PC-3 (cell line): ENCODE data around the gene PRICKLE3. TPM values are rescaled to one million over a fixed set of nuclear protein-coding genes. Genes with fewer than 3 reads are reported as not detected.
"Not testable (repeated sequence)": the region's sequence is repeated elsewhere in the genome, so short reads cannot be mapped to it uniquely, and the experiment has no call there.

ENCODE experiments used
- ATAC-seq: fragments of 200-7000 bp; cut with Tn5 transposase; 2 replicates; pipeline ENCODE4 v1.9.1; 2020; ENCODE audit warnings: mild to moderate bottlenecking, moderate library complexity
- BruUV-seq: library from RNA; stranded (reverse); fragments of 400-500 nt; replicated peaks from 2 replicates; lab custom pipeline; 2021; lab: Mats Ljungman, UMichigan
- CTCF ChIA-PET: fragments of 300-600 bp; sonication (Branson Sonifier 250); formaldehyde crosslinking; loops from one replicate; lab custom pipeline; 2022; ENCODE audit warnings: antibody characterized with exemption; lab: Charles Lee
- POLR2A ChIA-PET: fragments of 300-600 bp; sonication (Branson Sonifier 250); formaldehyde crosslinking; loops from one replicate; lab custom pipeline; 2022; ENCODE audit warnings: antibody characterized with exemption; ENCODE audit not compliant: unreplicated experiment; lab: Charles Lee
- DNase-seq: peaks from one replicate; pipeline ENCODE4 v3.0.0-alpha.2; 2015
- H2AFZ ChIP-seq: fragments of 300-600 bp; sonication (generic); 2 replicates; pipeline ENCODE4 v1.6.0; 2016; ENCODE audit warnings: antibody characterized with exemption, low read length
- H3F3A ChIP-seq: fragments of 300-600 bp; sonication (generic); one replicate; pipeline ENCODE4 v1.6.0; 2017; ENCODE audit warnings: antibody characterized with exemption, low read length, control low read depth, mild to moderate bottlenecking; ENCODE audit not compliant: unreplicated experiment
- H3K27ac ChIP-seq: fragments of 300-600 bp; sonication (generic); 2 replicates; pipeline ENCODE4 v1.5.1; 2016; ENCODE audit warnings: mild to moderate bottlenecking, low read length
- H3K27me3 ChIP-seq: fragments of 300-600 bp; sonication (generic); 2 replicates; pipeline ENCODE4 v1.6.1; 2016; ENCODE audit warnings: low read length, mixed read lengths
- H3K36me3 ChIP-seq: fragments of 300-600 bp; sonication (generic); 2 replicates; pipeline ENCODE4 v1.6.1; 2016; ENCODE audit warnings: low read depth, mixed run types, low read length, mixed read lengths
- H3K4me1 ChIP-seq: fragments of 300-600 bp; sonication (generic); 2 replicates; pipeline ENCODE4 v1.5.1; 2016; ENCODE audit warnings: low read length; ENCODE audit not compliant: insufficient read depth
- H3K4me2 ChIP-seq: fragments of 300-600 bp; sonication (generic); 2 replicates; pipeline ENCODE4 v1.6.0; 2016; ENCODE audit warnings: low read length
- H3K4me3 ChIP-seq: fragments of 300-600 bp; sonication (generic); 2 replicates; pipeline ENCODE4 v1.5.1; 2016; ENCODE audit warnings: mild to moderate bottlenecking, low read length, mixed read lengths
- H3K79me2 ChIP-seq: fragments of 300-600 bp; sonication (generic); 2 replicates; pipeline ENCODE4 v1.6.1; 2017; ENCODE audit warnings: low read length, mixed read lengths
- H3K9ac ChIP-seq: fragments of 300-600 bp; sonication (generic); 2 replicates; pipeline ENCODE4 v1.6.0; 2016; ENCODE audit warnings: mild to moderate bottlenecking, low read length
- H3K9me2 ChIP-seq: fragments of 300-600 bp; sonication (generic); replicated peaks from 2 replicates; pipeline ENCODE4 v1.6.1; 2016; ENCODE audit warnings: mixed run types, low read length, mixed read lengths
- H3K9me3 ChIP-seq: fragments of 300-600 bp; sonication (generic); 2 replicates; pipeline ENCODE4 v1.6.1; 2016; ENCODE audit warnings: low read length, mixed read lengths
- H4K20me1 ChIP-seq: fragments of 300-600 bp; sonication (generic); 2 replicates; pipeline ENCODE4 v1.6.1; 2016; ENCODE audit warnings: low read length, mixed read lengths
- EZH2 ChIP-seq: fragments of 300-600 bp; sonication (generic); IDR thresholded peaks from one replicate; pipeline ENCODE4 v1.6.1; 2017; ENCODE audit warnings: antibody characterized with exemption, mild to moderate bottlenecking, low read length; ENCODE audit not compliant: unreplicated experiment
- EZH2phosphoT487 ChIP-seq: fragments of 300-600 bp; sonication (generic); IDR thresholded peaks from 2 replicates; pipeline ENCODE4 v1.6.1; 2018; ENCODE audit warnings: mild to moderate bottlenecking, antibody characterized with exemption, low read length, borderline replicate concordance
- intact Hi-C: fragments of 100-400 bp; cut with micrococcal nuclease; formaldehyde crosslinking; loops from 2 replicates; pipeline ENCODE4 v1.9.0; 2023
- total RNA-seq: library from RNA; depleted of rRNA; stranded (reverse); fragments of >200 nt; gene quantifications from 2 replicates; pipeline ENCODE4 v1.2.3, GENCODE V29; 2014
- TF ChIP-seq, protein P1 (sequence below): fragments of 300-600 bp; sonication (generic); conservative IDR thresholded peaks from 2 replicates; pipeline ENCODE4 v1.5.1; 2017; ENCODE audit warnings: antibody characterized with exemption, low read depth, mild to moderate bottlenecking, low read length

Gene PRICKLE3
- total RNA-seq, 1 experiment from 2014 or later = 16.5 TPM

GRCh38 chrX:49153467-49153866 is 32.7 kb downstream of the PRICKLE3 start:
- intact Hi-C loops = no loop called here
- H3K4me3 ChIP-seq = no peak overlapping the region
- POLR2A ChIA-PET = no interaction called here
- DNase-seq (no peak), ATAC-seq (no peak)
- no peaks in the 10 kb centered on the region for H3K36me3 ChIP-seq
- H3K9me2 ChIP-seq = no peaks in the 10 kb centered on the region
- no peaks in the 10 kb centered on the region for H3K9me3 ChIP-seq
- H3K79me2 ChIP-seq = no peaks in the 10 kb centered on the region
- BruUV-seq = no TSS peak
- H3K9ac ChIP-seq = no peak overlapping the region
- no peak overlapping the region for H3K4me2 ChIP-seq
- no peak overlapping the region for H3K27ac ChIP-seq
- H3F3A ChIP-seq = no peaks in the 10 kb centered on the region
- CTCF ChIA-PET = no interaction called here
- TF ChIP-seq EZH2phosphoT487 (no peak), EZH2 (no peak)
- TF ChIP-seq, protein P1, sequence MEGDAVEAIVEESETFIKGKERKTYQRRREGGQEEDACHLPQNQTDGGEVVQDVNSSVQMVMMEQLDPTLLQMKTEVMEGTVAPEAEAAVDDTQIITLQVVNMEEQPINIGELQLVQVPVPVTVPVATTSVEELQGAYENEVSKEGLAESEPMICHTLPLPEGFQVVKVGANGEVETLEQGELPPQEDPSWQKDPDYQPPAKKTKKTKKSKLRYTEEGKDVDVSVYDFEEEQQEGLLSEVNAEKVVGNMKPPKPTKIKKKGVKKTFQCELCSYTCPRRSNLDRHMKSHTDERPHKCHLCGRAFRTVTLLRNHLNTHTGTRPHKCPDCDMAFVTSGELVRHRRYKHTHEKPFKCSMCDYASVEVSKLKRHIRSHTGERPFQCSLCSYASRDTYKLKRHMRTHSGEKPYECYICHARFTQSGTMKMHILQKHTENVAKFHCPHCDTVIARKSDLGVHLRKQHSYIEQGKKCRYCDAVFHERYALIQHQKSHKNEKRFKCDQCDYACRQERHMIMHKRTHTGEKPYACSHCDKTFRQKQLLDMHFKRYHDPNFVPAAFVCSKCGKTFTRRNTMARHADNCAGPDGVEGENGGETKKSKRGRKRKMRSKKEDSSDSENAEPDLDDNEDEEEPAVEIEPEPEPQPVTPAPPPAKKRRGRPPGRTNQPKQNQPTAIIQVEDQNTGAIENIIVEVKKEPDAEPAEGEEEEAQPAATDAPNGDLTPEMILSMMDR = no peak
- H4K20me1 ChIP-seq = no peaks in the 10 kb centered on the region
- H2AFZ ChIP-seq = no peak overlapping the region
- peaks cover 6% of the 10 kb centered on the region; the same call in 1 of the 2 replicates for H3K4me1 ChIP-seq
- no peaks in the 10 kb centered on the region for H3K27me3 ChIP-seq

DNA sequence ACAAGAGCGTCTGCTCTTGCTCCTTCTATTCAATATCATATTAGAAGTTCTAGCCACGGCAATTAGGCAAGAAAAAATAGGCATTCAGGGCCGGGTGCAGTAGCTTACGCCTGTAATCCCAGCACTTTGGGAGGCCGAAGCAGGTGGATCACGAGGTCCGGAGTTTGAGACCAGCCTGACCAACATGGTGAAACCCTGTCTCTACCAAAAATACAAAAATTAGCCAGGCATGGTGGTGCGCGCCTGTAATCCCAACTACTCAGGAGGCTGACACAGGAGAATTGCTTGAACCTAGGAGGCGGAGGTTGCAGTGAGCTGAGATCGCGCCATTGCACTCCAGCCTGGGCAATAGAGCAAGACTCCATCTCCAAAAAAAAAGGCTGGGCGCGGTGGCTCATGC is 36.9 kb downstream of the PRICKLE3 start:
- CTCF ChIA-PET, DNase-seq, H3K27me3 ChIP-seq, H3K4me2 ChIP-seq, intact Hi-C loops, H3K9me3 ChIP-seq, POLR2A ChIA-PET, H3K27ac ChIP-seq, H3K9ac ChIP-seq, H3K9me2 ChIP-seq, H3K36me3 ChIP-seq, H2AFZ ChIP-seq, H3K4me3 ChIP-seq, H3K4me1 ChIP-seq, H3K79me2 ChIP-seq, H3F3A ChIP-seq, ATAC-seq, BruUV-seq, H4K20me1 ChIP-seq: not testable (repeated sequence)

GRCh38 chrX:49148390-49149100 is 37.6 kb downstream of the PRICKLE3 start:
- CTCF ChIA-PET, ATAC-seq, H3K9me3 ChIP-seq, H3F3A ChIP-seq, H3K4me1 ChIP-seq, H3K9ac ChIP-seq, H4K20me1 ChIP-seq, H2AFZ ChIP-seq, BruUV-seq, intact Hi-C loops, H3K27ac ChIP-seq, DNase-seq, POLR2A ChIA-PET, H3K9me2 ChIP-seq, H3K27me3 ChIP-seq, H3K36me3 ChIP-seq, H3K79me2 ChIP-seq, H3K4me3 ChIP-seq, H3K4me2 ChIP-seq: not testable (repeated sequence)

GRCh38 chrX:49147936-49148335 is 38.2 kb downstream of the PRICKLE3 start:
- H3K4me2 ChIP-seq = no peak overlapping the region
- H4K20me1 ChIP-seq = no peaks in the 10 kb centered on the region
- ATAC-seq (no peak), DNase-seq (no peak)
- no peaks in the 10 kb centered on the region for H3K9me3 ChIP-seq
- intact Hi-C loops = no loop called here
- no peak overlapping the region for H3K27ac ChIP-seq
- no peaks in the 10 kb centered on the region for H3K27me3 ChIP-seq
- ChIA-PET CTCF (no interaction called here), POLR2A (no interaction called here)
- TF ChIP-seq, protein P1 = no peak
- no peak for TF ChIP-seq EZH2phosphoT487
- no peak for TF ChIP-seq EZH2
- no TSS peak for BruUV-seq
- no peaks in the 10 kb centered on the region for H3K79me2 ChIP-seq
- no peak overlapping the region for H3K9ac ChIP-seq
- H3K4me3 ChIP-seq = no peak overlapping the region
- H3K36me3 ChIP-seq = no peaks in the 10 kb centered on the region
- no peak overlapping the region for H2AFZ ChIP-seq
- H3K4me1 ChIP-seq = no peaks in the 10 kb centered on the region
- no peaks in the 10 kb centered on the region for H3F3A ChIP-seq
- no peaks in the 10 kb centered on the region for H3K9me2 ChIP-seq
